Nephron progenitor cell (in vitro differentiated cells): ENCODE data around the gene LRRC42.

ENCODE experiments used
- DNase-seq: peaks from one replicate; pipeline ENCODE4 v3.0.0; 2021
- H3K27ac Mint-ChIP-seq: 2 replicates; pipeline ENCODE4 v1.8.0; 2021; ENCODE audit warnings: mild to moderate bottlenecking, moderate library complexity, mixed read lengths
- H3K27me3 Mint-ChIP-seq: 2 replicates; pipeline ENCODE4 v1.8.0; 2021; ENCODE audit warnings: mild to moderate bottlenecking, low read depth, mixed read lengths; ENCODE audit not compliant: poor library complexity
- H3K36me3 Mint-ChIP-seq: 2 replicates; pipeline ENCODE4 v1.8.0; 2021; ENCODE audit warnings: low read depth, mixed read lengths
- H3K4me1 Mint-ChIP-seq: 2 replicates; pipeline ENCODE4 v1.8.0; 2021; ENCODE audit warnings: mixed read lengths
- H3K4me3 Mint-ChIP-seq: 2 replicates; pipeline ENCODE4 v1.8.0; 2021; ENCODE audit warnings: mild to moderate bottlenecking, moderate library complexity, mixed read lengths
- H3K9me3 Mint-ChIP-seq: 2 replicates; pipeline ENCODE4 v1.8.0; 2021; ENCODE audit warnings: mild to moderate bottlenecking, moderate library complexity, mixed read lengths
- TF ChIP-seq, protein P1 (sequence below): fragments of 200-600 bp; sonication (generic); IDR thresholded peaks from 2 replicates; pipeline ENCODE4 v1.5.0; 2021; ENCODE audit warnings: antibody characterized with exemption

Gene LRRC42

GRCh38 chr1:53981220-53981619 is 35.1 kb downstream of the LRRC42 start:
- DNase-seq, result no peak
- H3K9me3 Mint-ChIP-seq, result no peaks in the 10 kb centered on the region
- peaks cover 17% of the 10 kb centered on the region for H3K27me3 Mint-ChIP-seq
- H3K4me3 Mint-ChIP-seq, result no peak overlapping the region
- TF ChIP-seq, protein P1, sequence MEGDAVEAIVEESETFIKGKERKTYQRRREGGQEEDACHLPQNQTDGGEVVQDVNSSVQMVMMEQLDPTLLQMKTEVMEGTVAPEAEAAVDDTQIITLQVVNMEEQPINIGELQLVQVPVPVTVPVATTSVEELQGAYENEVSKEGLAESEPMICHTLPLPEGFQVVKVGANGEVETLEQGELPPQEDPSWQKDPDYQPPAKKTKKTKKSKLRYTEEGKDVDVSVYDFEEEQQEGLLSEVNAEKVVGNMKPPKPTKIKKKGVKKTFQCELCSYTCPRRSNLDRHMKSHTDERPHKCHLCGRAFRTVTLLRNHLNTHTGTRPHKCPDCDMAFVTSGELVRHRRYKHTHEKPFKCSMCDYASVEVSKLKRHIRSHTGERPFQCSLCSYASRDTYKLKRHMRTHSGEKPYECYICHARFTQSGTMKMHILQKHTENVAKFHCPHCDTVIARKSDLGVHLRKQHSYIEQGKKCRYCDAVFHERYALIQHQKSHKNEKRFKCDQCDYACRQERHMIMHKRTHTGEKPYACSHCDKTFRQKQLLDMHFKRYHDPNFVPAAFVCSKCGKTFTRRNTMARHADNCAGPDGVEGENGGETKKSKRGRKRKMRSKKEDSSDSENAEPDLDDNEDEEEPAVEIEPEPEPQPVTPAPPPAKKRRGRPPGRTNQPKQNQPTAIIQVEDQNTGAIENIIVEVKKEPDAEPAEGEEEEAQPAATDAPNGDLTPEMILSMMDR, result no peak
- no peak overlapping the region for H3K27ac Mint-ChIP-seq
- no peaks in the 10 kb centered on the region for H3K36me3 Mint-ChIP-seq
- H3K4me1 Mint-ChIP-seq, result peaks cover 49% of the 10 kb centered on the region

- TF ChIP-seq, protein P1, result no peak
- Mint-ChIP-seq H3K4me3 (peak overlapping the region; percentile 72), H3K4me1 (peaks cover 49% of the 10 kb centered on the region), H3K36me3 (no peaks in the 10 kb centered on the region), H3K27me3 (peaks cover 17% of the 10 kb centered on the region), H3K27ac (peak overlapping the region; percentile 60), H3K9me3 (no peaks in the 10 kb centered on the region)
- peak; percentile 42 for DNase-seq
Measured at GRCh38 chr1:53982034-53982762, 36.0 kb downstream of the LRRC42 start.

- peaks cover 49% of the 10 kb centered on the region for H3K4me1 Mint-ChIP-seq
- H3K9me3 Mint-ChIP-seq, result no peaks in the 10 kb centered on the region
- no peaks in the 10 kb centered on the region for H3K36me3 Mint-ChIP-seq
- TF ChIP-seq, protein P1, result no peak
- DNase-seq, result no peak
- H3K4me3 Mint-ChIP-seq, result peak overlapping the region; percentile 72
- H3K27ac Mint-ChIP-seq, result peak overlapping the region; percentile 60
- peaks cover 19% of the 10 kb centered on the region for H3K27me3 Mint-ChIP-seq
Measured at GRCh38 chr1:53982763-53983104, 36.6 kb downstream of the LRRC42 start.

DNA sequence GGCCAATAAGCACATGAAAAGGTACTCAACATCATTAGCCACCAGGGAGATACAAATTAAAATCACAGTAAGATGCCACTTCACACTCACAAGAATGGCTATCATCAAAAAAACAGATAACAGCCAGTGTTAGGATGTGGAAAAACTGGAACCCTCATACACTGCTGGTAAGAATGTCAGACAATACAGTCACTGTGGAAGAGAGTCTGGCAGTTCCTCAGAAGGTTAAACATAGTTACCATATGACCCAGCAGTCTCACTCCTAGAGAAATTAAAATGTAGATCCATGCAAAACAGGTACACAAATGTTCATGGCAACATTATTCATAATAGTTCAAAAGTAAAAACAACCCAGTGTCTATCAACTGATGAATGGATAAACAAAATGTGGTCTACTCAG is 38.6 kb downstream of the LRRC42 start:
- H3K9me3 Mint-ChIP-seq, result no peaks in the 10 kb centered on the region
- TF ChIP-seq, protein P1, result no peak
- no peak overlapping the region for H3K27ac Mint-ChIP-seq
- no peak overlapping the region for H3K4me3 Mint-ChIP-seq
- peaks cover 26% of the 10 kb centered on the region for H3K27me3 Mint-ChIP-seq
- H3K4me1 Mint-ChIP-seq, result peaks cover 32% of the 10 kb centered on the region
- DNase-seq, result no peak
- H3K36me3 Mint-ChIP-seq, result no peaks in the 10 kb centered on the region

DNA sequence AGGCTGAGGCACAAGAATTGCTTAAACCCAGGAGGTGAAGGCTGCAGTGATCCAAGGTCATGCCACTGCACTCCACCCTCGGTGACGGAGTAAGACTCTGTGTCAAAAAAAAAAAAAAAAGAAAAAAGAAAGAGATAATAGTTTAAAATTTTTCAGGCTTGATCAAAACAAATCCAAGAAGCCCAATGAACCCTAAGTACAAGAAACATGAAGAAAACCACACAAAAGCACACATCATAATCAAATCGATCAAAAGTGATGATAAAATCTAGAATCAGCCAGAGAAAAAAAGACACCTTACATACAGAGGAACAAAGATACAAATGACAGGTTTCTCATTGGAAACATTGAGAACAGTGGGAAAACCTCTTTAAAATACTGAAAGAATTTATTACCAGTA is 40.3 kb downstream of the LRRC42 start:
- no peaks in the 10 kb centered on the region for H3K36me3 Mint-ChIP-seq
- no peak for DNase-seq
- no peak overlapping the region for H3K27ac Mint-ChIP-seq
- no peaks in the 10 kb centered on the region for H3K9me3 Mint-ChIP-seq
- peaks cover 32% of the 10 kb centered on the region for H3K27me3 Mint-ChIP-seq
- peaks cover 18% of the 10 kb centered on the region for H3K4me1 Mint-ChIP-seq
- TF ChIP-seq, protein P1, result no peak
- H3K4me3 Mint-ChIP-seq, result no peak overlapping the region

GRCh38 chr1:53987880-53988279 is 41.7 kb downstream of the LRRC42 start:
- H3K27me3 Mint-ChIP-seq, result peaks cover 25% of the 10 kb centered on the region
- peaks cover 5% of the 10 kb centered on the region for H3K4me1 Mint-ChIP-seq
- DNase-seq, result no peak
- H3K36me3 Mint-ChIP-seq, result no peaks in the 10 kb centered on the region
- TF ChIP-seq, protein P1, result no peak
- H3K27ac Mint-ChIP-seq, result no peak overlapping the region
- no peak overlapping the region for H3K4me3 Mint-ChIP-seq
- H3K9me3 Mint-ChIP-seq, result no peaks in the 10 kb centered on the region
